Osteoblast (primary cell): Measurements from ENCODE around the gene METTL1. TPM values are rescaled to one million over a fixed set of nuclear protein-coding genes. Genes with fewer than 3 reads are reported as not detected.

Source experiments
- DNase-seq: peaks from one replicate; pipeline ENCODE4 v3.0.0; 2011; ENCODE audit warnings: low spot score, mixed read lengths; ENCODE audit not compliant: insufficient read length; ENCODE audit errors: missing footprints
- H2AFZ ChIP-seq: 2 replicates; pipeline ENCODE4 v1.6.0; 2011; ENCODE audit warnings: mild to moderate bottlenecking, low read length
- H3K27ac ChIP-seq: 2 replicates; pipeline ENCODE4 v1.5.1; 2011; ENCODE audit warnings: mild to moderate bottlenecking, low read depth, low read length, moderate library complexity
- H3K27me3 ChIP-seq: 2 replicates; pipeline ENCODE4 v1.6.0; 2012; ENCODE audit warnings: mild to moderate bottlenecking, control low read depth, inconsistent platforms, low read length, moderate library complexity; ENCODE audit not compliant: insufficient read depth
- H3K36me3 ChIP-seq: 2 replicates; pipeline ENCODE4 v1.5.1; 2011; ENCODE audit warnings: mild to moderate bottlenecking, low read length, control low read depth, moderate library complexity; ENCODE audit not compliant: insufficient read depth
- H3K4me1 ChIP-seq: 2 replicates; pipeline ENCODE4 v1.5.1; 2011; ENCODE audit warnings: mild to moderate bottlenecking, low read length, control low read depth, moderate library complexity; ENCODE audit not compliant: insufficient read depth
- H3K4me2 ChIP-seq: 2 replicates; pipeline ENCODE4 v1.6.0; 2011; ENCODE audit warnings: mild to moderate bottlenecking, low read length; ENCODE audit not compliant: insufficient read depth
- H3K4me3 ChIP-seq: fragments of 200-600 bp; sonication (generic); 3 replicates; pipeline ENCODE4 v1.5.1; 2012; ENCODE audit warnings: mild to moderate bottlenecking, low read length, inconsistent platforms; ENCODE audit not compliant: insufficient read depth
- H3K79me2 ChIP-seq: 2 replicates; pipeline ENCODE4 v1.6.0; 2012; ENCODE audit warnings: mild to moderate bottlenecking, low read length, control low read depth, inconsistent platforms; ENCODE audit not compliant: insufficient read depth
- H3K9me3 ChIP-seq: 2 replicates; pipeline ENCODE4 v1.5.1; 2011; ENCODE audit warnings: low read depth, low read length, control low read depth
- H4K20me1 ChIP-seq: 2 replicates; pipeline ENCODE4 v1.6.0; 2012; ENCODE audit warnings: mild to moderate bottlenecking, low read length, control low read depth; ENCODE audit not compliant: insufficient read depth
- total RNA-seq: library from RNA; depleted of rRNA; stranded (reverse); fragments of >200 nt; gene quantifications from 2 replicates; pipeline ENCODE4 v1.2.3, GENCODE V29; 2012
- TF ChIP-seq, protein P1 (sequence below): IDR thresholded peaks from 2 replicates; pipeline ENCODE4 v1.5.1; 2011; ENCODE audit warnings: mild to moderate bottlenecking, low read depth, low read length, moderate library complexity; ENCODE audit errors: extremely low read depth

METTL1 gene
- total RNA-seq, 1 donor: 2.9 TPM

DNA sequence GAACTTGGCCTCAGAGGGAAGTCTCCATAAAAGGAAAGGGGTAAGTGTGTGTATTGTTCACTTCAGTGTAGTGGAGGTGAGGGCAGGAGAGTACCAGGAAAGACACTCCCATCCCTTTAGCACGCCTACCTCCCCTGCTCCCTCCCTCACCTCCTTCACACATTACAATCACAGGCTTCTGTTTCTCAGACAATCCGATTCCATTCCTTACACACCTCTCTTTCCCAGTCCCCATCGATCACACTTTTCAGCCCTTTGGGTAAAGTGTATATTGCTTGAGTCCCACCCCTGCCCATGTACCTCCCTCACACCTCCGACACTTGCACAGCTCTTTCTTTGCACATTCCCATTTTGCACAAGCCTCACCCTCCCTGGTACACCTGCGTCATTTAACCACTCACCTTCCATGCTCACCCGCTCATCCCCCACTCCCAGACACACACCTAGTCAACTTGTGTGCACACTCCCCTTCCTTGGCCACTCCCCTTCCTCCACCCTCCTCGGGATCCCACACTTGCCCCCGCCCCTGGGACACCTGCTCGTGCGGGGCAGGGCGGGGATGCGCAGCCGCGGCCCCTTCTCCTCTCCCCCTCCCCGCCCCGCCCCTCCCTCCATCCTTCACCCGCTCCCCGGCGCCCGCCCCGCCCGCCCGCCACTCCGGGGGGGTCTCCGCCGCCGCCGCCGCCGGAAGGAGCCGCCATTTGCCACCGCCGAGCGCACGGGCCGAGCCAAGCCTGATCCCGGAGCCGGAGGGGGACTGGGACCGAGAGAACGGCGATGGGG, 17.3 kb downstream of the METTL1 start, which contains the start of gene MARCHF9:
TSS of gene MARCHF9 (plus strand) at position 693 of the 783 bp plus-strand sequence. CDS start 426 bp downstream, outside the sequence.
- peaks cover 26% of the 10 kb centered on the region for H3K79me2 ChIP-seq
- H3K9me3 ChIP-seq: no peaks in the 10 kb centered on the region
- peaks cover 49% of the 10 kb centered on the region for H3K27me3 ChIP-seq
- peak within 1 kb of the TSS; percentile 49 for H3K4me3 ChIP-seq
- H3K4me2 ChIP-seq: peak within 1 kb of the TSS; percentile 58
- H3K36me3 ChIP-seq: peaks cover 13% of the 10 kb centered on the region
- peaks cover 16% of the 10 kb centered on the region for H3K4me1 ChIP-seq
- TF ChIP-seq, protein P1, sequence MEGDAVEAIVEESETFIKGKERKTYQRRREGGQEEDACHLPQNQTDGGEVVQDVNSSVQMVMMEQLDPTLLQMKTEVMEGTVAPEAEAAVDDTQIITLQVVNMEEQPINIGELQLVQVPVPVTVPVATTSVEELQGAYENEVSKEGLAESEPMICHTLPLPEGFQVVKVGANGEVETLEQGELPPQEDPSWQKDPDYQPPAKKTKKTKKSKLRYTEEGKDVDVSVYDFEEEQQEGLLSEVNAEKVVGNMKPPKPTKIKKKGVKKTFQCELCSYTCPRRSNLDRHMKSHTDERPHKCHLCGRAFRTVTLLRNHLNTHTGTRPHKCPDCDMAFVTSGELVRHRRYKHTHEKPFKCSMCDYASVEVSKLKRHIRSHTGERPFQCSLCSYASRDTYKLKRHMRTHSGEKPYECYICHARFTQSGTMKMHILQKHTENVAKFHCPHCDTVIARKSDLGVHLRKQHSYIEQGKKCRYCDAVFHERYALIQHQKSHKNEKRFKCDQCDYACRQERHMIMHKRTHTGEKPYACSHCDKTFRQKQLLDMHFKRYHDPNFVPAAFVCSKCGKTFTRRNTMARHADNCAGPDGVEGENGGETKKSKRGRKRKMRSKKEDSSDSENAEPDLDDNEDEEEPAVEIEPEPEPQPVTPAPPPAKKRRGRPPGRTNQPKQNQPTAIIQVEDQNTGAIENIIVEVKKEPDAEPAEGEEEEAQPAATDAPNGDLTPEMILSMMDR: no peak
- H4K20me1 ChIP-seq: no peaks in the 10 kb centered on the region
- DNase-seq: peak; percentile 83
- no peak within 1 kb of the TSS for H2AFZ ChIP-seq
- H3K27ac ChIP-seq: no peak within 1 kb of the TSS

DNA sequence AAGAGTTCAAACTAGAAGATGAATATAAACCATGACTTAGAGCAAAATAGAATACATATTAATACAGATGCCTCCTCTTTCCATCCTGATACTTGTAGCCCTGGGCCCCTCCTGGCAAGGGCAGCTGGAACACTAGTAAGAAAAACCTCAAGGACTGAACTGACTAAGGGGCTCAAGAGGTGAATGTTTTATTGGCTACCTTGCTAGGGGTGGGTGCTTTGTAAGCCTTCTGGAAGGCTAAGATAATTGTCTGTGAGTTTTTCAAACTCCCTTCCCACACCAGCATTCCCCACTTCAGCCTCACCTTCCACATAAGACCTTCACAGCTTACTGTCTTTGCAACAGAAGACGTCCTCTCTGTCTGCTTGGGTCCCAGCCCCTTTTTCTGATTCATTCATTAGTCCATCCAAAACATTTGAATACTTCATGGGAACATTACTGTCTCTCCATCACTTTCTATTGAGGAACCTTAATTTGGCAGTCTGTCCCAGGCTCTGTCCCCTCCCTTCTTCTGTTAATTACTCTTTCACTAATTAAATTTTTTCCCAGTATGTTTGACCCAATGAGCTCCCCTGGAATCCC, 18.1 kb downstream of the METTL1 start:
- peak; percentile 82 for DNase-seq

DNA sequence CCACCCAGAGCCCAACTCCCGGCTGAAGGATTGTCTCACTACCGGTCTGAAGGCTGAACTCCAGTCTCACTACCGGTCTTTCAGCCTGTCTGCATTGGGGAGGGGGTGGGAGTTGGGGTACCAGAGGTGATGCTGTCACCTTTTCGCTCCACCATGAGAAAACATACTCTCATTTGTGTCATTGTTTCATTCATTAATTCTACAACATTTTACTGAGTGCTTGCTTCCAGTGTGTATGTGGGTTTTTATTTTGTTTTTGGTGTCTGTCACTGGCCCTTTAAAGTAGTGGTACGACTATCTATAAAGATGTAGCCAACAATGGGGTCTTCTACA, 19.3 kb downstream of the METTL1 start:
- peaks cover 29% of the 10 kb centered on the region for H3K36me3 ChIP-seq
- peak overlapping the region; percentile 84 for H2AFZ ChIP-seq
- H3K9me3 ChIP-seq: no peaks in the 10 kb centered on the region
- H4K20me1 ChIP-seq: no peaks in the 10 kb centered on the region
- peaks cover 16% of the 10 kb centered on the region for H3K4me1 ChIP-seq
- TF ChIP-seq, protein P1: no peak
- H3K27ac ChIP-seq: no peak overlapping the region
- H3K4me3 ChIP-seq: peak overlapping the region; percentile 85
- H3K27me3 ChIP-seq: peaks cover 39% of the 10 kb centered on the region
- H3K4me2 ChIP-seq: peak overlapping the region; percentile 85
- DNase-seq: no peak
- H3K79me2 ChIP-seq: peaks cover 34% of the 10 kb centered on the region

More for the DNA sequence above, 18.1 kb downstream of the METTL1 start:
- Histone ChIP-seq H3K27ac (no peak overlapping the region), H3K79me2 (peaks cover 34% of the 10 kb centered on the region), H3K4me2 (no peak overlapping the region), H3K27me3 (peaks cover 49% of the 10 kb centered on the region), H2AFZ (no peak overlapping the region), H3K4me1 (peaks cover 16% of the 10 kb centered on the region), H3K36me3 (peaks cover 20% of the 10 kb centered on the region), H4K20me1 (no peaks in the 10 kb centered on the region), H3K4me3 (no peak overlapping the region), H3K9me3 (no peaks in the 10 kb centered on the region)
- TF ChIP-seq, protein P1: no peak
